ENCODE results near the gene SAMM50.
A peak's percentile ranks its signal among the peaks of the same experiment; 100 is the strongest.

The SAMM50 gene

GRCh38 chr22:43980996-43981395 is 25.8 kb downstream of the SAMM50 start:
- DNase-seq: no peak

DNA sequence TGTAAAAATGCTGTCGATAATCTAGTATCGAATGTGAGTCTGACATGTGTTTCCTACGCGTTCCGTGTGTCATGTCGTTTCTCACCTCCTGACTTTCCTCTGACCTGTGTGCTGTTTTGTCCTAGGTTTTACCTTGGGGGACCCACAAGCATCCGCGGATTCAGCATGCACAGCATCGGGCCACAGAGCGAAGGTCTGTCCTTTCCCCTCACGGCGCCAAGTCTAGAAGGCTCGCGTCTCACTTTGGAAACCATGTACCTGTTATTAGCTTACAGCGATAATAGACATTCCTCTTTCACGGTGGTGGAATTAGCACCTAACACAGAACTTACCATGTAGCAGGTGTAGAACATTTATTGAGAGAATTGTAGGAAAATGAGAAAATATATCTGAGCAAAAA is 28.6 kb downstream of the SAMM50 start:
- DNase-seq: no peak

- DNase-seq: no peak
Observed at GRCh38 chr22:43985532-43985931, 30.3 kb downstream of the SAMM50 start.

DNA sequence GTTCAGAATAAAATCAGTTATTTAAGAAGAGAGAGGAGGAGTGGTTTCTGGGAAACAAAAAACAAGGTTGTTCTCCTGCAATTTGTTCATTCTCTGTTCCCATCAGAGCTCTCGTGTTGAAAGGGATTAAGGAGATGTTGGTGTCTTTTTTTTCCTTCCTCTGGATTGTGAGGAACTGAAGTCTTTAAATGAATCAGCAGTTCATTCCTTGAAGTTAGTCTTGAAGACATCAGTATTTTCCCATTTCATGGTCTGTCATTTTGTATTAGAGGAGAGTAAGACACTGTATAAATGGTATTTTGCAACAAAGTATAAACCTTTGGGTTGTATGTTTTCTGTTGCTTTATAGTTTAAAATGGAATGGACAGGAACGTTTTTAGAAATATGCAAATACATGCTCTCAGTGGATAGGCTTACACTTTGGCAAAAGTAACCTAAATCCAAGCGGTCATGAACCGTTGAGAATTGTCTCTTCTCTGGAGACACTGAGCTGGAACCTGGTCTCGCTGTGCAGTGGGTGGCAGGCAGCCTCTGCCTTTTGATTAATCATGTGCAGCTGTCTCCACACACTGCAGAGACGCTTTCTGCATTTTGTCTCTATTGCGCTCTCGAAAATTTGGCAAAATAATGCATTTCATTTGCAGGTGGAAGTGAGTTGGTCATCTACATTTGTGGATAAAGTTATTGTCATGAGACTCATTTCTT is 33.0 kb downstream of the SAMM50 start:
- no peak for DNase-seq

DNA sequence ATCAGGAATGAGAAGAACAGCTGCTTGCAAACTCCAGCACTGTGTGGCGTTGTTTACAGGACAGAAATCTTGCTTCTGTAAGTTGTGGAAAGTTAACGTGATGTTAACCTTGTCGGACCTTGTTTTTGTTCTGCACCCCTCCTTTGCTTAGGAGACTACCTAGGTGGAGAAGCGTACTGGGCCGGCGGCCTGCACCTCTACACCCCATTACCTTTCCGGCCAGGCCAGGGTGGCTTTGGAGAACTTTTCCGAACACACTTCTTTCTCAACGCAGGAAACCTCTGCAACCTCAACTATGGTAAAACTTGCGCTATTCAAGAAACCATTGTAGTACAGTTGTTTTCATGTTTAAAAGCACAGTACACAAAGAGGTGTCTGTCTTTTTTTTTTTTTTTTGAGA is 33.7 kb downstream of the SAMM50 start:
- DNase-seq: no peak

DNA sequence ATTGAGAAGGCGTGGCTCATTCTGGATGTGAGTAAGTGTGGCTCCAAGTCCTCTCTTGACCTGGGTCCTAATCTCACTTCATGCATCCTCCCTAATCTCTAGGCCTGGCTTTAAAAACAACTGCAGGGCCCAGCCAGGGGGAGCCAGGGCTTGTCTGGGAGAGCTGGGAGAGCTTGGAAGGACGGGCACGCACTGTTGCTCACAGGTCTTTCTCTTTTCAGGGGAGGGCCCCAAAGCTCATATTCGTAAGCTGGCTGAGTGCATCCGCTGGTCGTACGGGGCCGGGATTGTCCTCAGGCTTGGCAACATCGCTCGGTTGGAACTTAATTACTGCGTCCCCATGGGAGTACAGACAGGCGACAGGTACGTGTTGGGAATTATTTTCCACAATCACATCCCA is 34.8 kb downstream of the SAMM50 start:
- DNase-seq: no peak

- DNase-seq: no peak
Observed at GRCh38 chr22:43991316-43992020, 36.2 kb downstream of the SAMM50 start.

DNA sequence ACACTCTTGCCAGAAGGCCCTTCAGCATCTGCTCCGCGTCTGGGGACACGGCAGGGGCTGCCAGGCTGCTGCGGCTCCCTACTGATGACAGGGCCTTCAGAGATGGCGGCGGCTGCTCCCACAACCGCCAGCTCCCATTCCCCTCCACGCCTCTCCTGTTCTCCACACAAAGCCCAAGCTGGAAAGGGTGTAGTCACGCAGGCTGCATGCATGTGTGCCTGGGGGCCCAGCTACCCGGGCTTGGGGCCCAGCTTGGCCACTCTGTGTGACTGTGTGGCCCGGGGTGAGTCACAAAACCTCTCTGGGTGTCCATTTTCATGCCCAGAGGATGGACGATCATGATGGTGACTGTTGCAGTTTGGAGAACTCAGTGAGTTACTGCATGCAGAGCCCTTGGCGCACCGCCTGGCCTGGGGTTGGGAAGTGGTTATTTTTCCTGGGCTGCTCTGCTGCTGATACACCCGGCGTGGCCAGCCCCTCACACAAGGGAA is 37.1 kb downstream of the SAMM50 start:
- DNase-seq: no peak

DNA sequence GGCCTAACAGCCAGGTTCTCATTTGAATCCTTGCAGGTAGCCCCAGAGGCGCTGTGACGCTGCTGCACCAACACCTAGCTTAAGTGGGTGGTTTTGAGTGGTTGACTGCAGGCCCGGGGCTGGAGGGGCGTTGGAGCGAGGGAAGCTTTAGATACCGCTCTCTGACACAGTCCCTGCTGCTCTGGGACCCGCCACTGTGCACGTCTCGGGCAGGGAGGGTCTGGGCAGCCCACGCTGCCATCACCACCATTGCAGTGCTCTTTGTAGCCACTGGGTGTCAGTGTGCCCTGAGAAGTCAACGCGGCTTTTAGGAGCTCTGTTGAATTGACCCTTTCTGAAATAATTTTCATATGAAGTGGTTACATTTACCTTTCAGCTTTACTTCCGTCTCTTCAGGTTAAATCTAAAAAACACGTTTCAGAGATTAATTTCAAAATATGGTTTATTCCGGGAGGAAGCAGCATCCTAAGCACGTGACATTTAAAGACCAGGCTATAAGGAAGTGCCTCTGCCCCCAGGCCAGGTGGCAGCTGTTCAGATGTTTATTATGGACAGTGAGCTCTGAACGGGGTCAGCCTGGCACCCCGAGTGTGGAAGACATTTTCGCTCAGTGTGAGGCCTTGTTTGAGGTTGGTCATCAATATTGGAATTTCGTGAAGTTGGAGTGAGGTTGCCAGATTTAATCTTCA is 38.0 kb downstream of the SAMM50 start:
- peak; percentile 45 to 51 for DNase-seq

- no peak for DNase-seq
Observed at GRCh38 chr22:43994006-43994405, 38.8 kb downstream of the SAMM50 start.

DNA sequence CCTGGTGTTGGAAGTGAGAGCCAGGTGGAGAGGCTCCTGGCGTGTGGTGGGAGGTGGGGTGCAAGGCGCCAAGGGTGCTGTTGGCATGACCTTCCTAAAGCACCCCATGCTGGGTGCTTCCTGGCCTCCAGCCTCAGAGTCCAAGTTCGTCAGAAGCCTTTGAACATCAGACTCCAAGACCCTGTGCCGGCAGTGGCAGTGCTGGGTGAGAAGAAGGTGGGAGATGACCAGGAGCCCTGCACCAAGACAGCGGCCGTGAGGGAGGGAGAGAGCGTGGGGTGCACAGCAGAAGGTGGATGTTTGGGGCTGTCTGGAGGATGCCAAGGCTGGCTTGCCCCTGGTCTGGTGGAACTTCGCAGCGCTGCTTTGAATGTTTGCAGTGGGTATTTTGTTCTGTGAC is 39.2 kb downstream of the SAMM50 start:
- no peak for DNase-seq

DNA sequence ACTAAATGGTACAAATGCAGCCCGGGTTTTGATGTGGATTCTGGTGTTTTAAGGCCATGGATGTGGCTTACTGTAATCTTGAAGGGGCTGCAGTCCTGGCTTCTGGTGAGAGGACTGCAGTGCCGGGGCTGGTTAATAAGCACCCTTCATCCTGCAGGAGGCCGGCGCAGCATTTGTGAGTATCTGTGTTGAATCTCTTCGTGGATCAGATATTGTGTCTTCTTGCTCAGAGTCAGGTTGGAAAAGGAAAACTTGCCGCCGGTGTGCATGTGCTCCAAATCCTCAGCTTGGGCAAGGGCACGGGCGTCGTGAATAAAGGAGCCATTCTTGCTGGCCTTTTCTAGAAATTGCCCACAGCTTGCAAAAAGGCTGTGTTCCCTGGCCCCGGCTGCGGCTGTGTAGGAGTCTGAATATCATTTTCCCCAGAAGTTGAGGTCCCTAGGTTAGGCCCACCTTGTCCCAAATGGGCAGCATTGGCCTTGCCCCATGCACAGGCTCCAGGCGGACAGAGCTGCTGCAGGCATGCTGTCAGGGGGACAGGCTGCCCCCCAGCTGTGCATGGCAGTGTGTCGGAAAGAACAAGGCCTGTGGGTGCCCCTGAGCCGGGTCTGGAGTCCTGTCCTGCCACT is 39.9 kb downstream of the SAMM50 start:
- no peak for DNase-seq

DNA sequence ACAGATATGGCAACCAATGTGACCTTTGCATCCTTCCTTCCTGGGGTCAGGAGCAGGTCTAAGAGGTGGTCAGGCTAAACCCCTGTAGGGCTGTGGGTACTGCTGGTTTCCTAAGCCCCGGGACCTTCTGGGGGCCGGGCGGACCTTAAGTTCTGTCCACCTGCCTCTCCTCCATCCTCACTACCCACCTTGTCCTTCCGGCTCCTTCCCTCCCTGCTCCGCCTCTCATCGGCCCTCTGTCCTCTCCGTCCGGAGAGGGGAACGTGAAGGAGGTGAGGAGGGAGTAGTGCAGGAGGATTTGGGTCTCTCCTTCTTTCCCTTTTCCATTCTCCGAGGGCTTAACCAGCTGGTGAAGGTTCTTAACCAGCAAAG is 40.5 kb downstream of the SAMM50 start:
- no peak for DNase-seq

DNA sequence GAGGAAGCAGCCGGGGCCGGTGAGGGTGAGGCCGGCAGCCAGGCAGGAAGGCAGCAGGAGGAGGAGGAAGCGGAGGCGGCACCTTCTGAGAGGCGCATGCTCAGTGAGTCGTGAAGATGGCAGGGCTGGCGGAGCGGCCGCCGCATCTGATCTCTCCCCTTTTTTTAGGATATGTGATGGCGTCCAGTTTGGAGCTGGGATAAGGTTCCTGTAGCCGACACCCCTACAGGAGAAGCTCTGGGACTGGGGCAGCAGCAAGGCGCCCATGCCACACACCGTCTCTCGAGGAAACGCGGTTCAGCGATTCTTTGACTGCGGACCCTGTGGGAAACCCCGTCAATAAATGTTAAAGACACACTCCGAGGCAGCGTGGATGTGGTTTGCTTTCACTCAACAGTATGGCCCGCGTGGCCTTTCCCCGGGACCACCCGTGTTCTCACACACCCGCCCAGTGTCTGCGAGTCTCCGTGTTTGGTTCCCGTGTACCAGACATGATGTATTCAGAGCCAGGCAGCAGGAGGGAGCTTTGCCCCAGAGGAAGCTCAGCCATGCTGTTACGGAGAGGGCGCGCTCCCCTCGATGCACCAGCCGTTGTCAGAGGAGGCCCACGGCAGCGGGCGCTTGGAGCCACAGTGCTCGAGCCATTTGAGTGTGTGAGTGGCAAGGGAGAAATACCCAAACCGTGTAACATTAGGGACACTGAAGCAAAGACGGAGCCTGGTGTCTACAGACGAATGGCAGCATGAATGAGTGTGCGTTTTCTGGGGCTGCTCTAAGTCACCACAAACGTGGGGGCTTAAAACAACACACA is 41.1 kb downstream of the SAMM50 start:
- peak; percentile 66 to 71 for DNase-seq

DNA sequence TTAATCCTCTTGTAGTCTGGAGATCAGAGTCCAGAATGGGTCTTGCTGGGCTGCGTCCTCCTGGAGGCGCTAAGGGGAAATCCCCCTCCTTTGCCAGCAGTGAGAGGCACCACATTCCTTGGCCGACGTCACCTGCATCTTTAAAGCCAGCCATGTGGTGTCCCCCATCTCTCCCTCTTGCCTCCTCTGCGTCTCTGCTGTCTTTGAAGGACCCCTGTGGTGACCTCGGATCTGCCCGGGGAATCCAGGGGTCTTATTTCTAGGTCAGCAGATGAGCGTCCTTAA is 41.7 kb downstream of the SAMM50 start:
- no peak for DNase-seq

DNA sequence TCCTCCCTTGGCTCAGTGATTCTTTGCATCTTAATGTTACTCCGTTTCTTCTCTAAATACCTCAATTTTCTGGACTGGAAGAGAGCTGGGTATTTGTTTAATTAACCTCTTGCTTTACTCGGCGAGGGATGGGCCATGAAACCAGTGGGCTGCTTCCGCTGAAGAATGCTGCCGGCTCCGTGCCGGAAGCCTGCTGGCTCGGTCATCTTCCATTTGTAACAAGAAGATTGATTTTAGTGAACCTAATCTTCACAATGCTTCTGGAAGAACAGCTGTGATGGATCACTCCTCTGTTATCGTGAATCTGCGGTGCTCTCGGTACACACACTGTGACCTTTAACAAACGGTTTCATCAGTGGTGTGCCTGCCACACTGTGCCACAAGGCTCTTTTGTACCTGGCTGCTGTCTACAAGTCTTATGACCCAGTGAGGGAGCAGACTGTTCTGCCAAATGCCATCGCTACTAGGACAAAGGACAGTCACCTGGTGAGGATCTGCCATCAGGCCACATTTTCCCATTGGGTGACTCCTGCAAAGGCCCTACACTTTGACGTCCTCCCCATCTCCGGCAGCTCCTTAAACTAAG is 43.5 kb downstream of the SAMM50 start:
- no peak for DNase-seq

DNA sequence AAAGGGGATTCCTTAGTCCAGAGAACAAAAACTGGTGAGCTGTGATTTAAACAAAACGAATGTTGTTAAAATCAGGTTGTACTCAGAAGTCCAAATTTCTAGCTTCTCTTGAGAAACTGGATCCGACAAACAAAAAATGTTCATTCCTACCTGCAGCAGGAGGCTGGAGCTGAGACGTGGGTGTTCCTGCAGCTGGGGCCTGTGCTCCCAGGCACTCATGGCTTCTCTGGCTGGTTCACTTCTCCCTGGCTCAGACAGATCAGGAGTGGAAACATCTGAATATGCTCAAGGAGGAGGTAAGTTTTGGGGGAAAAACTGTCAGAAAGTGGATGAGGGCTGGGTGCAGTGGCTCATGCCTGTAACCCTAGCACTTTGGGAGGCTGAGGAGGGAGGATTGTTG is 44.1 kb downstream of the SAMM50 start:
- DNase-seq: no peak

DNA sequence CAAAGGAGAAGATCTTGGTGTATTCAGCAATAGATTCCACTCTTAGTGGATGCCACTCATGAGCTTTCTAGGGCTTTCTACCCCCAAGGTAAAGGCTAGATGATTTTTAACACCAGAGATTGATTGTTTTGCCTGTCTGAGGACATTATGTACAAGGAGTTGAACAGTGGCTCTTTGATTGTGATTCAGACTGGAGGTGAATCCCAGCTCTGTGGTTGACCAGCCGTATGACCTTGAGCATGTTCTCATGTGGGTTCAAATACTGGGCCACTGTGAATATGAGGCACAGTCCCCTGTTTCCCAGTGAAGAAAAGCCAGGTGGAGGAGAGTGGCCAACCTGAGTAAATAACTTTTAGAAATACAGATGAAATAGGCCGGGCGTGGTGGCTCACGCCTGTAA is 44.9 kb downstream of the SAMM50 start:
- DNase-seq: no peak

DNA sequence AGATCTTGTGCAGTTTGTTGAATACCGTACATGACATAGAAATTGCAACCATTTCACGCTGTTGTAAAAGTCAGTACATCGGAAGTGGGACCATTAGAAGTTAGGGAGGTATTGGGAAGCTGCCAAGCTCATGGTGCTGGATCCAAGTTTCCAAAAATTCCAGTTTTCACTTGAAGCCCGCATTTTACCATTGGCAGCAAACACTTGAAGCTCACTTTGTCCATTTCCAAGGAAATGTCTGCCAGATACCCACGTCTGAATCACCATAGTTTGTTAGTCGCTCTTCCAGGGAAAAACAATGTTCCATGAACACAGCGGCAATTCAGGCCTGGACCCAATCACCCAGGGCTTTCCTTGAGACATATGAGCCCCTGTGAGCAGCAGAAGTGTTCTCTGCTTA is 46.3 kb downstream of the SAMM50 start:
- no peak for DNase-seq

DNA sequence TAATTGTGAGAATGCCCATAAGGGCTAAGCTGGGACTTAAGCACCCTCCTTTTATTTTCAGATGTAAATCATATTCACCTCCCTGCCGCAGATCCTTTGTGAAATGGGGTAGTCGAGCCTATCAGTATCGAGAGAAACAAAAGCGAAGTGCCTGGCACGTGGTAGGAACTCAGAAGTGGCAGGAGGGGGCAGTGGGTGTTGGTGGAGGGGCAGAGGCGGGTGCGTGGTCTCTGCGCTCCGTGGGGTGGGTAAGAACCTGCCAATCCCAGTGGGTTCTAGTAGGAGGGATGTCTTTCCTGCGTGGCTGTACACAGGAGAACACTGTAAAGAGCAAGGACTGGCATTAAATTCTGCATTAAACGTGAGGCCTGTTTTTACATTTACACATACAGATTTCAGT is 47.1 kb downstream of the SAMM50 start:
- no peak for DNase-seq

DNA sequence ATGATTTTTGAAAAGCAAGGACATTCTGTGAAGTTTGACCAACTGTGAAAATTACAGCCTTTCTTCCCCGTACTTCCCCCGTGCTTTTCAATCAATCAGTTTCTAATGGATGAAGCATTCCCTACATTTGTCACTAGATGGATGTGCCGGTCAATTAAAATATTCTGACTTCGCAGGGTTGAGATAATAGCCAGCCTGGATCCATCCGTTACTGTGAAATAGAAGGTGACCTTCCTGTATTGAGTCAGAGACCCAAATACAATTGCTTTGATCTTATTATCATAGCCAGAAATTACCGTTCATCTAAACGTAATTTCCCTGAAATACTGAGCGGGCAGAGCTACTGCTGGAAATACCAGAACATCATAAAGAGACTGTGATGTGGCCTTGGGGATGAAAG is 47.8 kb downstream of the SAMM50 start:
- no peak for DNase-seq

GRCh38 chr22:44003405-44004103 is 48.3 kb downstream of the SAMM50 start:
- no peak for DNase-seq
